HEK293 (cell line): ENCODE results near the gene BPNT1.

Experiments used
- GFI1B ChIP-seq: fragments of 450-650 bp; formaldehyde crosslinking; IDR thresholded peaks from 2 replicates; pipeline ENCODE4 v1.5.1; 2016; ENCODE audit warnings: missing biosample characterization, missing genetic modification characterization
- HOXA7 ChIP-seq: sonication (generic); formaldehyde crosslinking; IDR thresholded peaks from 2 replicates; pipeline ENCODE4 v1.8.1; 2022; ENCODE audit warnings: missing genetic modification reagents, borderline replicate concordance
- IKZF3 ChIP-seq: fragments of 450-650 bp; IDR thresholded peaks from 2 replicates; pipeline ENCODE4 v1.5.0; 2018; ENCODE audit warnings: missing biosample characterization, mild to moderate bottlenecking, missing genetic modification characterization, moderate library complexity
- KLF7 ChIP-seq: fragments of 450-650 bp; formaldehyde crosslinking; IDR thresholded peaks from 2 replicates; pipeline ENCODE4 v1.5.1; 2016; ENCODE audit warnings: missing biosample characterization, missing genetic modification characterization, borderline replicate concordance
- SETDB1 ChIP-seq: IDR thresholded peaks from one replicate; pipeline ENCODE4 v1.6.1; 2017; ENCODE audit warnings: mild to moderate bottlenecking, low read length, moderate library complexity, mixed read lengths; ENCODE audit not compliant: insufficient read length
- WT1 ChIP-seq: fragments of 450-650 bp; formaldehyde crosslinking; IDR thresholded peaks from 2 replicates; pipeline ENCODE4 v1.5.1; 2016; ENCODE audit warnings: missing biosample characterization, missing genetic modification characterization
- ZFHX2 ChIP-seq: fragments of 450-650 bp; formaldehyde crosslinking; conservative IDR thresholded peaks from 2 replicates; pipeline ENCODE4 v1.5.1; 2016; ENCODE audit warnings: missing biosample characterization, missing genetic modification characterization
- ZNF16 ChIP-seq: fragments of 450-650 bp; formaldehyde crosslinking; IDR thresholded peaks from 2 replicates; pipeline ENCODE4 v1.5.1; 2016; ENCODE audit warnings: low read depth, missing biosample characterization, missing genetic modification characterization
- ZNF175 ChIP-seq: fragments of 450-650 bp; formaldehyde crosslinking; IDR thresholded peaks from 2 replicates; pipeline ENCODE4 v1.5.1; 2016; ENCODE audit warnings: missing biosample characterization, missing genetic modification characterization
- ZNF18 ChIP-seq: fragments of 450-650 bp; formaldehyde crosslinking; IDR thresholded peaks from 2 replicates; pipeline ENCODE4 v1.5.1; 2016; ENCODE audit warnings: missing biosample characterization, missing genetic modification characterization
- ZNF214 ChIP-seq: fragments of 450-650 bp; formaldehyde crosslinking; IDR thresholded peaks from 2 replicates; pipeline ENCODE4 v1.5.1; 2017; ENCODE audit warnings: missing biosample characterization, mild to moderate bottlenecking, missing genetic modification characterization, borderline replicate concordance
- ZNF248 ChIP-seq: fragments of 450-650 bp; formaldehyde crosslinking; IDR thresholded peaks from 2 replicates; pipeline ENCODE4 v1.5.1; 2017; ENCODE audit warnings: missing biosample characterization, missing genetic modification characterization
- ZNF302 ChIP-seq: fragments of 450-650 bp; formaldehyde crosslinking; IDR thresholded peaks from 2 replicates; pipeline ENCODE4 v1.5.1; 2016; ENCODE audit warnings: missing biosample characterization, missing genetic modification characterization, low read depth
- ZNF324 ChIP-seq: fragments of 450-650 bp; formaldehyde crosslinking; IDR thresholded peaks from 2 replicates; pipeline ENCODE4 v1.5.1; 2016; ENCODE audit warnings: missing biosample characterization, missing genetic modification characterization
- ZNF423 ChIP-seq: fragments of 450-650 bp; formaldehyde crosslinking; IDR thresholded peaks from 2 replicates; pipeline ENCODE4 v1.5.1; 2016; ENCODE audit warnings: missing biosample characterization, missing genetic modification characterization
- ZNF530 ChIP-seq: fragments of 450-650 bp; formaldehyde crosslinking; IDR thresholded peaks from 2 replicates; pipeline ENCODE4 v1.5.1; 2016; ENCODE audit warnings: low read depth, missing biosample characterization, missing genetic modification characterization
- ZNF596 ChIP-seq: fragments of 450-650 bp; IDR thresholded peaks from 2 replicates; pipeline ENCODE4 v1.5.0; 2018; ENCODE audit warnings: missing biosample characterization, mild to moderate bottlenecking, missing genetic modification characterization, moderate library complexity
- ZNF629 ChIP-seq: fragments of 450-650 bp; formaldehyde crosslinking; IDR thresholded peaks from 2 replicates; pipeline ENCODE4 v1.5.1; 2017; ENCODE audit warnings: missing biosample characterization, missing genetic modification characterization
- ZNF692 ChIP-seq: fragments of 450-650 bp; formaldehyde crosslinking; IDR thresholded peaks from 2 replicates; pipeline ENCODE4 v1.5.1; 2016; ENCODE audit warnings: missing biosample characterization, missing genetic modification characterization
- ZNF776 ChIP-seq: fragments of 450-650 bp; formaldehyde crosslinking; IDR thresholded peaks from 2 replicates; pipeline ENCODE4 v1.5.0; 2017; ENCODE audit warnings: missing biosample characterization, missing genetic modification characterization, borderline replicate concordance
- ZNF785 ChIP-seq: fragments of 450-650 bp; formaldehyde crosslinking; IDR thresholded peaks from 2 replicates; pipeline ENCODE4 v1.5.1; 2016; ENCODE audit warnings: missing biosample characterization, missing genetic modification characterization
- TF ChIP-seq, protein P1 (sequence below): fragments of 450-650 bp; formaldehyde crosslinking; IDR thresholded peaks from 2 replicates; pipeline ENCODE4 v1.5.0; 2017; ENCODE audit warnings: missing biosample characterization, missing genetic modification characterization, borderline replicate concordance
- TF ChIP-seq, protein P2 (sequence below): fragments of 450-650 bp; IDR thresholded peaks from 2 replicates; pipeline ENCODE4 v1.5.1; 2018; ENCODE audit warnings: missing biosample characterization, mild to moderate bottlenecking, missing genetic modification characterization
- TF ChIP-seq, protein P3 (sequence below): fragments of 450-650 bp; formaldehyde crosslinking; IDR thresholded peaks from 2 replicates; pipeline ENCODE4 v1.5.1; 2016; ENCODE audit warnings: missing biosample characterization, missing genetic modification characterization, borderline replicate concordance
- TF ChIP-seq, protein P4 (sequence below): fragments of 450-650 bp; formaldehyde crosslinking; IDR thresholded peaks from 2 replicates; pipeline ENCODE4 v1.5.1; 2016; ENCODE audit warnings: missing biosample characterization, missing genetic modification characterization, borderline replicate concordance

The BPNT1 gene

GRCh38 chr1:220119043-220119512, 29.5 kb upstream of the BPNT1 start (continued):
- TF ChIP-seq, protein P1, sequence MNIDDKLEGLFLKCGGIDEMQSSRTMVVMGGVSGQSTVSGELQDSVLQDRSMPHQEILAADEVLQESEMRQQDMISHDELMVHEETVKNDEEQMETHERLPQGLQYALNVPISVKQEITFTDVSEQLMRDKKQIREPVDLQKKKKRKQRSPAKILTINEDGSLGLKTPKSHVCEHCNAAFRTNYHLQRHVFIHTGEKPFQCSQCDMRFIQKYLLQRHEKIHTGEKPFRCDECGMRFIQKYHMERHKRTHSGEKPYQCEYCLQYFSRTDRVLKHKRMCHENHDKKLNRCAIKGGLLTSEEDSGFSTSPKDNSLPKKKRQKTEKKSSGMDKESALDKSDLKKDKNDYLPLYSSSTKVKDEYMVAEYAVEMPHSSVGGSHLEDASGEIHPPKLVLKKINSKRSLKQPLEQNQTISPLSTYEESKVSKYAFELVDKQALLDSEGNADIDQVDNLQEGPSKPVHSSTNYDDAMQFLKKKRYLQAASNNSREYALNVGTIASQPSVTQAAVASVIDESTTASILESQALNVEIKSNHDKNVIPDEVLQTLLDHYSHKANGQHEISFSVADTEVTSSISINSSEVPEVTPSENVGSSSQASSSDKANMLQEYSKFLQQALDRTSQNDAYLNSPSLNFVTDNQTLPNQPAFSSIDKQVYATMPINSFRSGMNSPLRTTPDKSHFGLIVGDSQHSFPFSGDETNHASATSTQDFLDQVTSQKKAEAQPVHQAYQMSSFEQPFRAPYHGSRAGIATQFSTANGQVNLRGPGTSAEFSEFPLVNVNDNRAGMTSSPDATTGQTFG (tag by site-specific recombination) = no peak
- TF ChIP-seq ZNF596 (tag by site-specific recombination) = no peak
- TF ChIP-seq IKZF3 = peak; percentile 90
- no peak for TF ChIP-seq ZNF214 (tag by site-specific recombination)
- no peak for TF ChIP-seq ZNF785
- no peak for TF ChIP-seq ZNF423 (tag by site-specific recombination)
- no peak for TF ChIP-seq ZNF16 (tag by site-specific recombination)
- no peak for TF ChIP-seq ZFHX2 (tag by site-specific recombination)
- TF ChIP-seq ZNF175 (tag by site-specific recombination) = no peak
- TF ChIP-seq ZNF302 (tag by site-specific recombination) = 0 out of 2 replicates have a peak, but pooled peaks have one; percentile 51
- TF ChIP-seq, protein P2, sequence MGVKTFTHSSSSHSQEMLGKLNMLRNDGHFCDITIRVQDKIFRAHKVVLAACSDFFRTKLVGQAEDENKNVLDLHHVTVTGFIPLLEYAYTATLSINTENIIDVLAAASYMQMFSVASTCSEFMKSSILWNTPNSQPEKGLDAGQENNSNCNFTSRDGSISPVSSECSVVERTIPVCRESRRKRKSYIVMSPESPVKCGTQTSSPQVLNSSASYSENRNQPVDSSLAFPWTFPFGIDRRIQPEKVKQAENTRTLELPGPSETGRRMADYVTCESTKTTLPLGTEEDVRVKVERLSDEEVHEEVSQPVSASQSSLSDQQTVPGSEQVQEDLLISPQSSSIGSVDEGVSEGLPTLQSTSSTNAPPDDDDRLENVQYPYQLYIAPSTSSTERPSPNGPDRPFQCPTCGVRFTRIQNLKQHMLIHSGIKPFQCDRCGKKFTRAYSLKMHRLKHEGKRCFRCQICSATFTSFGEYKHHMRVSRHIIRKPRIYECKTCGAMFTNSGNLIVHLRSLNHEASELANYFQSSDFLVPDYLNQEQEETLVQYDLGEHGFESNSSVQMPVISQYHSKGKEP (tag by site-specific recombination) = peak; percentile 88
- TF ChIP-seq ZNF18 = peak; percentile 82
- TF ChIP-seq KLF7 (tag by site-specific recombination) = no peak; the same call in 1 of the 2 replicates
- TF ChIP-seq ZNF530 = no peak
- peak; percentile 100 for TF ChIP-seq GFI1B (tag by site-specific recombination)
- TF ChIP-seq, protein P3, sequence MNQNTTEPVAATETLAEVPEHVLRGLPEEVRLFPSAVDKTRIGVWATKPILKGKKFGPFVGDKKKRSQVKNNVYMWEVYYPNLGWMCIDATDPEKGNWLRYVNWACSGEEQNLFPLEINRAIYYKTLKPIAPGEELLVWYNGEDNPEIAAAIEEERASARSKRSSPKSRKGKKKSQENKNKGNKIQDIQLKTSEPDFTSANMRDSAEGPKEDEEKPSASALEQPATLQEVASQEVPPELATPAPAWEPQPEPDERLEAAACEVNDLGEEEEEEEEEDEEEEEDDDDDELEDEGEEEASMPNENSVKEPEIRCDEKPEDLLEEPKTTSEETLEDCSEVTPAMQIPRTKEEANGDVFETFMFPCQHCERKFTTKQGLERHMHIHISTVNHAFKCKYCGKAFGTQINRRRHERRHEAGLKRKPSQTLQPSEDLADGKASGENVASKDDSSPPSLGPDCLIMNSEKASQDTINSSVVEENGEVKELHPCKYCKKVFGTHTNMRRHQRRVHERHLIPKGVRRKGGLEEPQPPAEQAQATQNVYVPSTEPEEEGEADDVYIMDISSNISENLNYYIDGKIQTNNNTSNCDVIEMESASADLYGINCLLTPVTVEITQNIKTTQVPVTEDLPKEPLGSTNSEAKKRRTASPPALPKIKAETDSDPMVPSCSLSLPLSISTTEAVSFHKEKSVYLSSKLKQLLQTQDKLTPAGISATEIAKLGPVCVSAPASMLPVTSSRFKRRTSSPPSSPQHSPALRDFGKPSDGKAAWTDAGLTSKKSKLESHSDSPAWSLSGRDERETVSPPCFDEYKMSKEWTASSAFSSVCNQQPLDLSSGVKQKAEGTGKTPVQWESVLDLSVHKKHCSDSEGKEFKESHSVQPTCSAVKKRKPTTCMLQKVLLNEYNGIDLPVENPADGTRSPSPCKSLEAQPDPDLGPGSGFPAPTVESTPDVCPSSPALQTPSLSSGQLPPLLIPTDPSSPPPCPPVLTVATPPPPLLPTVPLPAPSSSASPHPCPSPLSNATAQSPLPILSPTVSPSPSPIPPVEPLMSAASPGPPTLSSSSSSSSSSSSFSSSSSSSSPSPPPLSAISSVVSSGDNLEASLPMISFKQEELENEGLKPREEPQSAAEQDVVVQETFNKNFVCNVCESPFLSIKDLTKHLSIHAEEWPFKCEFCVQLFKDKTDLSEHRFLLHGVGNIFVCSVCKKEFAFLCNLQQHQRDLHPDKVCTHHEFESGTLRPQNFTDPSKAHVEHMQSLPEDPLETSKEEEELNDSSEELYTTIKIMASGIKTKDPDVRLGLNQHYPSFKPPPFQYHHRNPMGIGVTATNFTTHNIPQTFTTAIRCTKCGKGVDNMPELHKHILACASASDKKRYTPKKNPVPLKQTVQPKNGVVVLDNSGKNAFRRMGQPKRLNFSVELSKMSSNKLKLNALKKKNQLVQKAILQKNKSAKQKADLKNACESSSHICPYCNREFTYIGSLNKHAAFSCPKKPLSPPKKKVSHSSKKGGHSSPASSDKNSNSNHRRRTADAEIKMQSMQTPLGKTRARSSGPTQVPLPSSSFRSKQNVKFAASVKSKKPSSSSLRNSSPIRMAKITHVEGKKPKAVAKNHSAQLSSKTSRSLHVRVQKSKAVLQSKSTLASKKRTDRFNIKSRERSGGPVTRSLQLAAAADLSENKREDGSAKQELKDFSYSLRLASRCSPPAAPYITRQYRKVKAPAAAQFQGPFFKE = no peak
- TF ChIP-seq ZNF248 = no peak
- peak; percentile 99 for TF ChIP-seq ZNF629 (tag by site-specific recombination)
- TF ChIP-seq, protein P4, sequence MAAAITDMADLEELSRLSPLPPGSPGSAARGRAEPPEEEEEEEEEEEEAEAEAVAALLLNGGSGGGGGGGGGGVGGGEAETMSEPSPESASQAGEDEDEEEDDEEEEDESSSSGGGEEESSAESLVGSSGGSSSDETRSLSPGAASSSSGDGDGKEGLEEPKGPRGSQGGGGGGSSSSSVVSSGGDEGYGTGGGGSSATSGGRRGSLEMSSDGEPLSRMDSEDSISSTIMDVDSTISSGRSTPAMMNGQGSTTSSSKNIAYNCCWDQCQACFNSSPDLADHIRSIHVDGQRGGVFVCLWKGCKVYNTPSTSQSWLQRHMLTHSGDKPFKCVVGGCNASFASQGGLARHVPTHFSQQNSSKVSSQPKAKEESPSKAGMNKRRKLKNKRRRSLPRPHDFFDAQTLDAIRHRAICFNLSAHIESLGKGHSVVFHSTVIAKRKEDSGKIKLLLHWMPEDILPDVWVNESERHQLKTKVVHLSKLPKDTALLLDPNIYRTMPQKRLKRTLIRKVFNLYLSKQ (tag by site-specific recombination) = no peak
- no peak for TF ChIP-seq ZNF776 (tag by site-specific recombination)
- peak; percentile 86 for TF ChIP-seq ZNF324 (tag by site-specific recombination)
- peak; percentile 91 for TF ChIP-seq ZNF692 (tag by site-specific recombination)
- no peak for TF ChIP-seq HOXA7 (CRISPR knock-in tag)
- TF ChIP-seq WT1 = peak; percentile 83
- TF ChIP-seq SETDB1 = no peak
